ENCODE data around the gene ETS1. TPM values are rescaled to one million over a fixed set of nuclear protein-coding genes. Genes with fewer than 3 reads are reported as not detected.
A peak's percentile ranks its signal among the peaks of the same experiment; 100 is the strongest.

The ETS1 gene
- total RNA-seq, 1 experiment from 2014 or later = 135 TPM

DNA sequence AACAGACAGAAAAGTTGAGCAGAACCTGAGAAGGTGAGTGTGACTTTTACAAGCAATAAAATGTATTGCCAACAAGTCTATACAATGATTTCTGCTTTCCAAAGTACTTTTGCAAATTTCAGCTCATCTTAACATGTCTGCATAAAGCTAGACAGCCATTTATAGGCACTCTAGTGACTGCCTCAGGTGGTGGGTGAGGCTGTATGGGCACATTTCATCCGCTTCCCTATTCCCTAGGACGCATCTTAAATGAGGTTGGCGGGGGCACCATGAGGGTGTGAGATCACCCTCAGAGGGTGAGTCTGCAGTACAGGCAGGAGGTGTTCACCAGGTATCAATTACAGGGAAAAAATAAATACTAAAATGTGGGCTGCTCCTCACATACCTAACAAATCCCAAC is 110.1 kb downstream of the ETS1 start:
- peaks cover 56% of the 10 kb centered on the region for H3K79me2 ChIP-seq (ENCODE audit: low read length)
- peaks cover 99% of the 10 kb centered on the region for H3K4me1 ChIP-seq (ENCODE audit: low read length)
- H3K9ac ChIP-seq (ENCODE audit: low read length) = peak overlapping the region; percentile 50
- peak overlapping the region; percentile 74 for H3K4me2 ChIP-seq (ENCODE audit: low read depth, low read length, poor library complexity, severe bottlenecking)
- no peaks in the 10 kb centered on the region for H3K9me3 ChIP-seq (ENCODE audit: low read length)
- peak overlapping the region; percentile 54; the same call in 1 of the 2 replicates for H3K4me3 ChIP-seq (ENCODE audit: low read length)
- H3K27me3 ChIP-seq (ENCODE audit: low read length) = no peaks in the 10 kb centered on the region
- peak overlapping the region; percentile 98 for H3K27ac ChIP-seq (ENCODE audit: low read length)
- peaks cover 44% of the 10 kb centered on the region for H3K36me3 ChIP-seq (ENCODE audit: insufficient read depth, low read length)
- no peak overlapping the region for H2AFZ ChIP-seq (ENCODE audit: low read length)
- no peak for DNase-seq
- no peaks in the 10 kb centered on the region for H3K9me2 ChIP-seq (replicated peaks; ENCODE audit: insufficient read depth, low read length)
- H4K20me1 ChIP-seq (ENCODE audit: insufficient read depth, low read depth, low read length) = peaks cover 15% of the 10 kb centered on the region; the same call in 1 of the 2 replicates

DNA sequence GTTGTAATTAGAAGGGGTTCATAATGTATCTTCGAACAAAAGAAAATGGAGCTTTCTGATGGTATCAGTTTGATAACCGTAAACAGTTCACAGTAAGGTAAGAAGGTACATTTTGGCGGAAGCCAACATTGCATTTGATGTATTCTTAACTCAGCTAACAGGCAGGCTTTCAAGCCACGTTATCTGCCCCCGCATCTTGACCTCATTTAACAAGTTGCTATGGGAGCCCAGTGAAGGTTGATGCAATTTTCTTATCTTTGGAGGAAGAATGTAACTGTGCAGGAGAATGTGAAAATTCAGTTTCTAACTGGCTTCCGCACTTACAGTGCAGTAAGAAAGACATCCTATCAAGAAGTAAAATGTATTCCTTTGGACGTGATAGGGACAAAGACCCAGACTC is 110.6 kb downstream of the ETS1 start:
- Histone ChIP-seq H3K4me3 (ENCODE audit: low read length) (peak overlapping the region; percentile 54; the same call in 1 of the 2 replicates), H3K36me3 (ENCODE audit: insufficient read depth, low read length) (peaks cover 44% of the 10 kb centered on the region), H2AFZ (ENCODE audit: low read length) (no peak overlapping the region), H3K9me2 (replicated peaks; ENCODE audit: insufficient read depth, low read length) (no peaks in the 10 kb centered on the region), H3K27me3 (ENCODE audit: low read length) (no peaks in the 10 kb centered on the region), H3K4me1 (ENCODE audit: low read length) (peaks cover 100% of the 10 kb centered on the region), H3K79me2 (ENCODE audit: low read length) (peaks cover 52% of the 10 kb centered on the region), H4K20me1 (ENCODE audit: insufficient read depth, low read depth, low read length) (peaks cover 15% of the 10 kb centered on the region; the same call in 1 of the 2 replicates), H3K9ac (ENCODE audit: low read length) (peak overlapping the region; percentile 50), H3K4me2 (ENCODE audit: low read depth, low read length, poor library complexity, severe bottlenecking) (peak overlapping the region; percentile 74), H3K27ac (ENCODE audit: low read length) (peak overlapping the region; percentile 98), H3K9me3 (ENCODE audit: low read length) (no peaks in the 10 kb centered on the region)
- DNase-seq = no peak

- Histone ChIP-seq H3K79me2 (ENCODE audit: low read length) (peaks cover 46% of the 10 kb centered on the region), H3K27ac (ENCODE audit: low read length) (peak overlapping the region; percentile 98), H3K4me2 (ENCODE audit: low read depth, low read length, poor library complexity, severe bottlenecking) (peak overlapping the region; percentile 74), H3K27me3 (ENCODE audit: low read length) (no peaks in the 10 kb centered on the region), H3K9me2 (replicated peaks; ENCODE audit: insufficient read depth, low read length) (no peaks in the 10 kb centered on the region), H3K9ac (ENCODE audit: low read length) (peak overlapping the region; percentile 50; the same call in 1 of the 2 replicates), H4K20me1 (ENCODE audit: insufficient read depth, low read depth, low read length) (peaks cover 14% of the 10 kb centered on the region; the same call in 1 of the 2 replicates), H2AFZ (ENCODE audit: low read length) (no peak overlapping the region), H3K9me3 (ENCODE audit: low read length) (no peaks in the 10 kb centered on the region), H3K36me3 (ENCODE audit: insufficient read depth, low read length) (peaks cover 39% of the 10 kb centered on the region), H3K4me1 (ENCODE audit: low read length) (peaks cover 100% of the 10 kb centered on the region), H3K4me3 (ENCODE audit: low read length) (no peak overlapping the region)
- no peak for DNase-seq
Observed at GRCh38 chr11:128476049-128476448, 111.3 kb downstream of the ETS1 start.

DNA sequence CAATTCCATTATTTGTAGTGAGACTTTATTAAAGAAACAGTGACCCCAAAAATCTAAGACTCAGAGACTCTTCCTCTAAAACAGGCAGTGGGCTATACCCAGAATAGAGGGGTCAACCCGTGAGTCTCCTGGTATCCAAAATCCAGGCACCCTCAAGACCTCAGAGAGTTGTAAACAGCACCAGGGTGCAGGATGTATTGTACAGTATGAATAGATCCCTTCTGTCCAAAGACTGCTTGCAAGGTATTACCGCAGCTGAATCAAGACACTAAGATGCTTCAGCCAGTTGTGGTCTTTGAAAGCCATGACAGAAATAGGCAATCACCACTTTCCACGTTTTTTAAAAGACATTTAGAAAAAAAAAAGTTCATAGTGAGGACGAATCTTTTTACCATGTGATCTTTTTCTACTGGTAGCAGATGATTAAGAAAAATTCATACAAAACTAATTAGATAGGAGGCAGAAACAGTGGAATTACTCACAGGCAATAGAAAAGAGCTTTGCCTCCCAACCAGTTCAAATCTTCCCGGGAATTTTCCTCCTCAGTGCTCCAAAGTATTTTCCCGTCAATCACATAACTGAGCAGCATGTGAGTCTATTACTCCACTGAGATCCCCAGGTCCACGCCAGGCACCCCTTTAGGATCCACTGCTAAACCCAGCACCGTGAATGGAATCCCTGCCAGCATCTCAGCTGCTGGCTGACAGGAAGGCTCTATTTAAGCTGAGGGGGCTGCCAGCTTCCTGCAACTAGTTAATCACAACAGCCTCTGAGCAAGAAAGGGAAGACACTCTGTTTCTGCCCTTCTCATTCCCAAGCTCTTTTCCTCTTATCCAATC is 113.1 kb downstream of the ETS1 start:
- no peaks in the 10 kb centered on the region for H3K9me3 ChIP-seq (ENCODE audit: low read length)

DNA sequence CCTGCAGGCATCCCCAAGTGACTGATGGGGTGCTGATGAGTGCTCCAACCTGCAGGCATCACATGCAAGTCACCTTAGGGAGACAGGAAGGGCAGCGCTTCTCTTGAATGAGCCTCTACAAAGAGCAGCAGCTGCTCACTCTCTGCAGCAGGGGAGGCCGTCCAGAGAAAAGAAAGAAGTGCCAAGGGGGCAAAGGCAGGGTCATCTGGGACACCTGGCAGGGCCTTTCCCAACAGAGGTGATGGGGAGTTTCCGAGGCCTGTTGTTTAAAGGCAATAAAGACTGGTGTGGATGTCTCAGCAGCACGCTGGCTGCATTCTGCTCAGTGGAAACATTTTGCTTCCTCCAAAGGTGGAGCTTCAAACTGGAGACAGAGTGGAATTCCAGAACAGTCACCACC is 113.7 kb downstream of the ETS1 start:
- peaks cover 31% of the 10 kb centered on the region for H3K36me3 ChIP-seq (ENCODE audit: insufficient read depth, low read length)
- H3K4me2 ChIP-seq (ENCODE audit: low read depth, low read length, poor library complexity, severe bottlenecking) = peak overlapping the region; percentile 76
- peaks cover 4% of the 10 kb centered on the region; the same call in 1 of the 2 replicates for H4K20me1 ChIP-seq (ENCODE audit: insufficient read depth, low read depth, low read length)
- peak overlapping the region; percentile 98 for H3K27ac ChIP-seq (ENCODE audit: low read length)
- no peak overlapping the region for H2AFZ ChIP-seq (ENCODE audit: low read length)
- no peaks in the 10 kb centered on the region for H3K27me3 ChIP-seq (ENCODE audit: low read length)
- H3K9me2 ChIP-seq (replicated peaks; ENCODE audit: insufficient read depth, low read length) = no peaks in the 10 kb centered on the region
- peak overlapping the region; percentile 19; the same call in 1 of the 2 replicates for H3K4me3 ChIP-seq (ENCODE audit: low read length)
- H3K79me2 ChIP-seq (ENCODE audit: low read length) = peaks cover 45% of the 10 kb centered on the region
- H3K4me1 ChIP-seq (ENCODE audit: low read length) = peaks cover 100% of the 10 kb centered on the region
- DNase-seq = no peak
- H3K9ac ChIP-seq (ENCODE audit: low read length) = peak overlapping the region; percentile 64
- H3K9me3 ChIP-seq (ENCODE audit: low read length) = no peaks in the 10 kb centered on the region

More for the DNA sequence above, 113.1 kb downstream of the ETS1 start:
- H2AFZ ChIP-seq (ENCODE audit: low read length) = no peak overlapping the region
- peaks cover 8% of the 10 kb centered on the region; the same call in 1 of the 2 replicates for H4K20me1 ChIP-seq (ENCODE audit: insufficient read depth, low read depth, low read length)
- H3K27ac ChIP-seq (ENCODE audit: low read length) = peak overlapping the region; percentile 98
- peak overlapping the region; percentile 64 for H3K9ac ChIP-seq (ENCODE audit: low read length)
- peak overlapping the region; percentile 76 for H3K4me2 ChIP-seq (ENCODE audit: low read depth, low read length, poor library complexity, severe bottlenecking)
- H3K27me3 ChIP-seq (ENCODE audit: low read length) = no peaks in the 10 kb centered on the region
- no peak for DNase-seq
- H3K79me2 ChIP-seq (ENCODE audit: low read length) = peaks cover 49% of the 10 kb centered on the region
- H3K4me3 ChIP-seq (ENCODE audit: low read length) = peak overlapping the region; percentile 19; the same call in 1 of the 2 replicates
- no peaks in the 10 kb centered on the region for H3K9me2 ChIP-seq (replicated peaks; ENCODE audit: insufficient read depth, low read length)
- H3K4me1 ChIP-seq (ENCODE audit: low read length) = peaks cover 100% of the 10 kb centered on the region
- peaks cover 34% of the 10 kb centered on the region for H3K36me3 ChIP-seq (ENCODE audit: insufficient read depth, low read length)

DNA sequence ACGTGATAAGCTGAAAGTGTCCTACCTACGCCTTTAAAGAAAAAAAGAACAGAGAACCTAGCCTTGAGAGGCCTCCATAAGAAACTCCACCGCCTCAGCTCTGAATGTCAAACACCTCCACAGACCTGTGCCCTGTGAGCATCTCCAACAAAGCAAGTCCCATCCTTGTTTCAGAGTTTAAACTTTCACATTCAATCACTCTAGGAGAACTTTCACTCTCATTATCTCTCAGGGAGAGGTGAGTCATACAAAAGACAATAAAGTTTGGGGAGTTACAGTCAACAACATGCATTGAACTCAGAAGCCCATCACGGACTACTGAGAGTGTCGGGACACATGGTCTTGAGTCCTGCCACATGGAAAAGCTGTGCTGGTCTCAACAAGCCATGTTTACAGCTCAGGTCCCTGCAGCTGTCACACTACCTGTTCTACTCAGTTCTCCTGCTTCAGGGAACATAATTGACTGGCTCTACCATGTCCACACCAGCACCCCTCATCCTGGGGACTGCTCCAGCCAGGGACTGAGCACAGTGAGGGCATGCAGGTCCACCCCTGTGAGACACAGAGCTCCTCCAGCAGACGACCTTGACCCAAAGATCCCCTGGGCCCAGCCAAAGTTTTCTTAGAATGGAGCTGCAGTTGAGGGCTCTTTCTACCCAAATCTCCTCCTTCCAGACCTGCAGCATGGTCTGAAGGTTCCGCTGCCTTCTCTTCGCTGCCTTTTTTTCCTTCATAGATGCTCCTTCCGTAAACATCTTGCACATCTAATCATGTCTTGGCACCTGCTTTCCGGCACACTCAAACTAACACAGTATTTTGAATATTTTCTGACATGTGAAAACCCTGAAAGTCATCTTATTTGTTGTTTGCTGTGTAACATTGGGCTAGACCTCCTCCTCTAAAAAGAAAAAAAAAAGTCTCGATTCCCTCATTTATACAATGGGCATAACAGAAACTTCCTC is 114.9 kb downstream of the ETS1 start:
- H3K79me2 ChIP-seq (ENCODE audit: low read length) = peaks cover 52% of the 10 kb centered on the region
- DNase-seq = no peak

GRCh38 chr11:128471138-128471661 is 116.2 kb downstream of the ETS1 start:
- Histone ChIP-seq H3K9ac (ENCODE audit: low read length) (peak overlapping the region; percentile 69), H3K4me2 (ENCODE audit: low read depth, low read length, poor library complexity, severe bottlenecking) (peak overlapping the region; percentile 76), H2AFZ (ENCODE audit: low read length) (no peak overlapping the region), H3K4me1 (ENCODE audit: low read length) (peaks cover 90% of the 10 kb centered on the region), H3K9me2 (replicated peaks; ENCODE audit: insufficient read depth, low read length) (no peaks in the 10 kb centered on the region), H3K9me3 (ENCODE audit: low read length) (no peaks in the 10 kb centered on the region), H3K4me3 (ENCODE audit: low read length) (peak overlapping the region; percentile 51), H3K79me2 (ENCODE audit: low read length) (peaks cover 51% of the 10 kb centered on the region), H3K27ac (ENCODE audit: low read length) (peak overlapping the region; percentile 98), H4K20me1 (ENCODE audit: insufficient read depth, low read depth, low read length) (peaks cover 6% of the 10 kb centered on the region; the same call in 1 of the 2 replicates), H3K27me3 (ENCODE audit: low read length) (no peaks in the 10 kb centered on the region), H3K36me3 (ENCODE audit: insufficient read depth, low read length) (peaks cover 26% of the 10 kb centered on the region)
- peak; percentile 80 for DNase-seq

More for the DNA sequence above, 114.9 kb downstream of the ETS1 start:
- Histone ChIP-seq H3K4me1 (ENCODE audit: low read length) (peaks cover 100% of the 10 kb centered on the region), H3K27me3 (ENCODE audit: low read length) (no peaks in the 10 kb centered on the region), H2AFZ (ENCODE audit: low read length) (no peak overlapping the region), H3K9ac (ENCODE audit: low read length) (peak overlapping the region; percentile 64), H3K27ac (ENCODE audit: low read length) (peak overlapping the region; percentile 98), H3K36me3 (ENCODE audit: insufficient read depth, low read length) (peaks cover 38% of the 10 kb centered on the region), H3K4me3 (ENCODE audit: low read length) (peak overlapping the region; percentile 19; the same call in 1 of the 2 replicates), H4K20me1 (ENCODE audit: insufficient read depth, low read depth, low read length) (peaks cover 3% of the 10 kb centered on the region; the same call in 1 of the 2 replicates), H3K9me2 (replicated peaks; ENCODE audit: insufficient read depth, low read length) (no peaks in the 10 kb centered on the region), H3K4me2 (ENCODE audit: low read depth, low read length, poor library complexity, severe bottlenecking) (peak overlapping the region; percentile 76), H3K9me3 (ENCODE audit: low read length) (no peaks in the 10 kb centered on the region)
